Panc1 (cell line): ENCODE results near the gene TAT.

Experiments
- CTCF ChIP-seq: fragments of 450-650 bp; IDR thresholded peaks from 2 replicates; pipeline ENCODE4 v1.5.1; 2017; ENCODE audit warnings: mild to moderate bottlenecking
- POLR2AphosphoS5 ChIP-seq: IDR thresholded peaks from 2 replicates; pipeline ENCODE4 v1.6.1; 2012; ENCODE audit warnings: mild to moderate bottlenecking, low read depth, low read length, moderate library complexity

- TF ChIP-seq CTCF, result no peak
- no peak for TF ChIP-seq POLR2AphosphoS5
Observed at GRCh38 chr16:71573387-71574094, 3.4 kb downstream of the TAT start.
